Type B pancreatic cell (in vitro differentiated cells): ENCODE data around the gene LMF2. TPM values are rescaled to one million over a fixed set of nuclear protein-coding genes. Genes with fewer than 3 reads are reported as not detected.

ENCODE experiments used
- DNase-seq: peaks from one replicate; pipeline ENCODE4 v3.0.0; 2021; ENCODE audit warnings: mixed read lengths; ENCODE audit not compliant: unreplicated experiment; ENCODE audit errors: extremely low spot score
- H3K27ac Mint-ChIP-seq: 2 replicates; pipeline ENCODE4 v1.8.0; 2021; ENCODE audit warnings: mild to moderate bottlenecking, mixed read lengths
- H3K27me3 Mint-ChIP-seq: 2 replicates; pipeline ENCODE4 v1.8.0; 2021; ENCODE audit warnings: mixed read lengths
- H3K36me3 Mint-ChIP-seq: 2 replicates; pipeline ENCODE4 v1.8.0; 2021; ENCODE audit warnings: mixed read lengths
- H3K4me1 Mint-ChIP-seq: one replicate; pipeline ENCODE4 v1.8.0; 2021; ENCODE audit warnings: mixed read lengths; ENCODE audit not compliant: unreplicated experiment
- H3K4me3 Mint-ChIP-seq: 2 replicates; pipeline ENCODE4 v1.8.0; 2021; ENCODE audit warnings: mild to moderate bottlenecking, mixed read lengths
- H3K9me3 Mint-ChIP-seq: 2 replicates; pipeline ENCODE4 v1.8.0; 2021; ENCODE audit warnings: mixed read lengths
- CTCF ChIP-seq: fragments of 200-600 bp; sonication (generic); conservative IDR thresholded peaks from 2 replicates; pipeline ENCODE4 v1.5.0; 2021; ENCODE audit warnings: antibody characterized with exemption, mild to moderate bottlenecking
- total RNA-seq: library from RNA; stranded (reverse); gene quantifications from 2 replicates; pipeline ENCODE4 v1.2.1, GENCODE V29; 2021; ENCODE audit warnings: low replicate concordance

Gene LMF2
- total RNA-seq, 1 donor from 2014 or later: 74.0 TPM

GRCh38 chr22:50508897-50509296 is 1.4 kb upstream of the LMF2 start:
- no peak for TF ChIP-seq CTCF
- Mint-ChIP-seq H3K4me1 (peaks cover 9% of the 10 kb centered on the region), H3K27ac (peak overlapping the region; percentile 89), H3K4me3 (peak overlapping the region; percentile 92), H3K27me3 (no peaks in the 10 kb centered on the region), H3K36me3 (no peaks in the 10 kb centered on the region), H3K9me3 (no peaks in the 10 kb centered on the region)
- no peak for DNase-seq

GRCh38 chr22:50507991-50508884 is 736 bp upstream of the LMF2 start, which contains the start of gene NCAPH2:
Gene NCAPH2, plus strand, starts transcription at chr22:50508224. Its CDS starts 114 bp downstream, at chr22:50508338.
- no peak for TF ChIP-seq CTCF

DNA sequence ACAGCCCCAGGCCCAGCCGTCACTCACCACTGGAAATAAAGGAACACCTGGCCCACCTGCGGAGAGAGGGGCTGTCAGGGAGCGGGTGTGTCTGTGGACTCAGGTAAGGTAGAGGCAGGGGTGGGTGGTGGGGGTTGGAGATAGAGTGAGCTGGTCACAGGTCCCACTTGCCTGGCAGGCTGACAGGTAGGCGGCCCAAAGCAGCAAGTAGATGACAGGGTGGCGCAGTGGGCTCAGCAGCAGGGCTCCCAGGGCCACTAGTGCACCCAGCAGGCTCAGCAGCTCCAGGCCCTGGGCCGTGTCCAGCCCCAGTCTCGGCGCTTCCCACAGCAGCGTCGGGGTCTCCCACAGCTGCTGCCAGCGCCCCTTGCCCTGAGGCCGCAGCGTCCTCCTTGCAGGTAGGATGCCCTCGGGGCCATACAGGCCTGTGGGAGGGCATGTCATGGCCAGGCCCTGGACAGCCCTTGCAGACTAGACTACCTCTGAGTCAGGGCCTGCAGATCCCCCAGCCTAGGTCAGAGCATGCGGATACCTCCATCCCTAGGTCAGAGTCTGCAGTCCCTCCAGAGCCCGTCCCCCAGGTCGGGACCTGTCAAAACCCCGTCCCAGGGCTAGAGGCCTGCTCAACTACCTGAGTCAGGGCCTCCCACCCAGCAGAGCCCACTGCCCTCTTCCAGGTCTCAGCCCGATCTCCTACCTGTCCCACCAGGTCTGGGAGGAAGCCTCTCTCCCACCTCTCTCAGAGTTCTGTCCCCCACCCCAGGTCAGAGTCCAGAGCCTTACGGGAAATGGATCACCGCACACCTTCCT is 686 bp downstream of the LMF2 start:
- Mint-ChIP-seq H3K27me3 (no peaks in the 10 kb centered on the region), H3K9me3 (no peaks in the 10 kb centered on the region), H3K27ac (peak overlapping the region; percentile 84), H3K4me3 (peak overlapping the region; percentile 93), H3K36me3 (no peaks in the 10 kb centered on the region), H3K4me1 (peaks cover 9% of the 10 kb centered on the region)
- TF ChIP-seq CTCF: no peak
- DNase-seq: peak; percentile 71

More at GRCh38 chr22:50507991-50508884, 736 bp upstream of the LMF2 start, which contains the start of gene NCAPH2:
- Mint-ChIP-seq H3K4me3 (peak within 1 kb of the TSS; percentile 93), H3K9me3 (no peaks in the 10 kb centered on the region), H3K36me3 (no peaks in the 10 kb centered on the region), H3K4me1 (peaks cover 9% of the 10 kb centered on the region), H3K27ac (peak within 1 kb of the TSS; percentile 89), H3K27me3 (no peaks in the 10 kb centered on the region)
- DNase-seq: peak; percentile 99

DNA sequence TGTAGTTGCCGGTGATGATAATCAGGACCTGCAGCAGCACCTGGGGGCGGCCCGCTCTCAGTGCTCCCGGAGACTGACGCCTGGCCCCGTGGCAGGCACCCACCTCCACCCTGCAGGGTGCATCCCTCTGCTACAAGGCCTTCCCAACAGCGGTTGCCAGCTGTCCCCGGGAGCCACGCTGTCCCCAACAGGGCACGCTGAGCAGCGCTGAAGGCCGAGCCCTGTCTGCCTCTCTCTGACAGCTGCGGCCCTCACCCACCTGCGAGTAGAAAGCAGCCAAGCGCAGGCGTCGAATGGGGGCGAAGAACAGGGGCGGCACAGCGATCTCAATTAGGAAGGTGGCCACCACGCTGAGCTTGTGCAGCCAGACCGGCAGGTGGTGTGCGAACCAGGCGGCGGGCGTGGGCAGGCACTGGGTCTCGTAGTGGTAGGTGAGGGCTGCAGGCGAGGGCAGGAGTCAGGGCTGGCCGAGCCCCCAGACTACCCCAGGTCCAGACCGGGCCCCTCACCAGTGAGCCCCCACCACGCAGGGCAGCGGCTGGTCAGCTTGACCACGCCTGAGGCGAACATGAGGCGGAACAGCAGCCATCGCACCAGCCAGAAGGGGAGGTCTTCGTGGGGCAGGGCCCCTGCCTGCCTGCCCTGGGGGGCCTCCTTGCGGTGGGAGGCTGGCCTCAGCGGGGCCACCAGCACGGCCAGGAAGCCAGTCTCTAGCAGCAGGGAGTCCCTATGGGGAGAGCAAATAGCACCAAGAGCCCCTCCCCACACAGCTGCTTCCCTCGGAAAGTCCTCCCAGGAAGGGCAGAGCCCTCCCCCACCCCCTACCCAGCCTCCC is 1.5 kb downstream of the LMF2 start:
- H3K27ac Mint-ChIP-seq: no peak overlapping the region
- peaks cover 9% of the 10 kb centered on the region for H3K4me1 Mint-ChIP-seq
- TF ChIP-seq CTCF: no peak
- no peaks in the 10 kb centered on the region for H3K27me3 Mint-ChIP-seq
- no peaks in the 10 kb centered on the region for H3K36me3 Mint-ChIP-seq
- peak; percentile 67 for DNase-seq
- H3K4me3 Mint-ChIP-seq: peak overlapping the region; percentile 93
- no peaks in the 10 kb centered on the region for H3K9me3 Mint-ChIP-seq

GRCh38 chr22:50505276-50505775 is 2.2 kb downstream of the LMF2 start:
- peaks cover 9% of the 10 kb centered on the region for H3K4me1 Mint-ChIP-seq
- DNase-seq: no peak
- H3K4me3 Mint-ChIP-seq: no peak overlapping the region
- H3K36me3 Mint-ChIP-seq: no peaks in the 10 kb centered on the region
- no peaks in the 10 kb centered on the region for H3K9me3 Mint-ChIP-seq
- no peaks in the 10 kb centered on the region for H3K27me3 Mint-ChIP-seq
- H3K27ac Mint-ChIP-seq: no peak overlapping the region
- TF ChIP-seq CTCF: no peak
